CD4-positive, CD25-positive, alpha-beta regulatory T cell (primary cell): ENCODE measurements around the gene GAS7. TPM values are rescaled to one million over a fixed set of nuclear protein-coding genes. Genes with fewer than 3 reads are reported as not detected.
A peak's percentile ranks its signal among the peaks of the same experiment; 100 is the strongest.

Experiments used
- ATAC-seq, 2 donors: fragments of 150-1000 bp; cut with Tn5 transposase; one replicate each; pipeline ENCODE4 v1.10.0; 2021; ENCODE audit warnings: low read depth in 2 of 2, moderate number of reproducible peaks in 2 of 2, moderate library complexity in 1 of 2
- DNase-seq, 3 donors: peaks; one replicate each; pipeline versions ENCODE4 v3.0.0 to v3.0.0-alpha.2; 2012 to 2022; ENCODE audit warnings: mixed read lengths in 1 of 3
- H3K27ac ChIP-seq: one replicate; pipeline ENCODE4 v1.7.0; 2013; ENCODE audit warnings: mild to moderate bottlenecking, low read length; ENCODE audit not compliant: insufficient read depth, poor library complexity, severe bottlenecking
- H3K27me3 ChIP-seq: one replicate; pipeline ENCODE4 v1.7.0; 2013; ENCODE audit warnings: low read length; ENCODE audit not compliant: control insufficient read depth, insufficient read depth
- H3K36me3 ChIP-seq: one replicate; pipeline ENCODE4 v1.7.0; 2013; ENCODE audit warnings: mild to moderate bottlenecking, low read length, moderate library complexity; ENCODE audit not compliant: control insufficient read depth, insufficient read depth
- H3K4me1 ChIP-seq: 2 replicates; pipeline ENCODE4 v1.7.0; 2013; ENCODE audit warnings: mild to moderate bottlenecking, low read length; ENCODE audit not compliant: insufficient read depth, control insufficient read depth, poor library complexity, severe bottlenecking
- H3K4me3 ChIP-seq: one replicate; pipeline ENCODE4 v1.7.0; 2013; ENCODE audit warnings: low read depth, mild to moderate bottlenecking, low read length, moderate library complexity
- H3K9me3 ChIP-seq, 2 experiments: 1 replicate in 1 of 2; 2 replicates in 1 of 2; pipeline ENCODE4 v1.7.0; 2013; ENCODE audit warnings: low read length in 2 of 2, mild to moderate bottlenecking in 1 of 2, moderate library complexity in 1 of 2; ENCODE audit not compliant: control insufficient read depth in 2 of 2
- H3K27ac Mint-ChIP-seq, 3 donors: one replicate each; pipeline ENCODE4 v1.8.0; 2020 to 2022; ENCODE audit warnings: mild to moderate bottlenecking in 3 of 3, mixed read lengths in 3 of 3, moderate library complexity in 2 of 3
- H3K27me3 Mint-ChIP-seq: one replicate; pipeline ENCODE4 v1.8.0; 2022; ENCODE audit warnings: mild to moderate bottlenecking, mixed read lengths
- H3K36me3 Mint-ChIP-seq: one replicate; pipeline ENCODE4 v1.8.0; 2020; ENCODE audit warnings: mixed read lengths
- H3K4me1 Mint-ChIP-seq, 4 donors: one replicate each; pipeline ENCODE4 v1.8.0; 2020 to 2022; ENCODE audit warnings: mixed read lengths in 4 of 4, mild to moderate bottlenecking in 1 of 4
- H3K4me3 Mint-ChIP-seq, 4 donors: one replicate each; pipeline ENCODE4 v1.8.0; 2020 to 2022; ENCODE audit warnings: mild to moderate bottlenecking in 4 of 4, mixed read lengths in 4 of 4, moderate library complexity in 3 of 4
- H3K9me3 Mint-ChIP-seq, 7 donors: one replicate each; pipeline ENCODE4 v1.8.0; 2020 to 2022; ENCODE audit warnings: mixed read lengths in 7 of 7, mild to moderate bottlenecking in 3 of 7, moderate library complexity in 2 of 7
- polyA plus RNA-seq, 4 donors: library from polyadenylated mRNA; unstranded; fragments of 300-500 nt; fragmentation: Illumina TruSeq; gene quantifications; one replicate each; pipeline ENCODE4 v1.2.3, GENCODE V29; 2021
- total RNA-seq: library from RNA; stranded (reverse); gene quantifications from one replicate; pipeline ENCODE4 v1.2.3, GENCODE V29; 2022

Gene GAS7
- total and polyA plus RNA-seq, 5 donors from 2014 or later, result 0.10 to 0.79 (median 0.46) TPM; not detected in 1

DNA sequence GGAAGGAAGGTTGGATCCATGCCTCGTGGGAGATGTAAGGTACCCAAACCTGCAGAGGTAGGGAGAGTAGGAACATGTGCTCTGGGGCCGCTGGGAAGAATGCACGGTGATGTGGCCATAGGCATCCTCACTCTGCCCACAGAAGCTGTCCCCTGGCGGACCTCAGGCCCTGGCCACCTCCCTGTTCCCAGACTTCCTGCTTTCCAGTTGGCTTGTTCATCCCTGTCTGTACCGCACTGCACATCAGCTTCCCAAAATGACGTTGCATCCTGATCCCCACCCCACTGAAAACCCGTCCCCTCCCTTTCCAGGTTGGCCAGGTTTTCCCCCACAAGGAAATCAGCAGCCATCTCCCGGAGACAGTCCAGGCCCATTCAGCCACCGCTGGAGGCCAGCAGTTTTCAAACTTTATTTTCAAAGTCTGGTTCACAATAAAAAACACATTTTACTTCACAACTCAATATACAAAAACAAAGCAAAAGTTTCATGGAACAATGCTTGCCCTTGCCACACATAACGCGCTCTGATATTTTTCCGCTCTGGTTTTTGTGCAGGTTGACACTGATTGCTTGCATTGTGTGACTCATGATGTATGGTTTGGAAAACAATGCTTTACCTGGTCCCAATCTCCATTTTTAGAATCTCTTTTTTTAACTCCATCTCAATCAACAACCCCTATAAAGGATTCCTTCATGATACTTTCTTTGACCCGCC lies 143.0 kb downstream of the GAS7 start:
- Mint-ChIP-seq H3K27ac (no peak overlapping the region), H3K27me3 (peaks cover 4% of the 10 kb centered on the region), H3K4me1 (peaks cover 0 to 6% (median 0%) of the 10 kb centered on the region in 4 donors), H3K36me3 (no peaks in the 10 kb centered on the region), H3K4me3 (peak overlapping the region in 1 of 4 donors; percentile 68), H3K9me3 (peaks cover 0 to 3% (median 0%) of the 10 kb centered on the region in 7 donors)
- H3K9me3 ChIP-seq, result no peaks in the 10 kb centered on the region
- DNase-seq (no peak), ATAC-seq (no peak)
- no peak overlapping the region for H3K4me3 ChIP-seq
- H3K36me3 ChIP-seq, result no peaks in the 10 kb centered on the region
- H3K4me1 ChIP-seq, result no peaks in the 10 kb centered on the region
- H3K27ac ChIP-seq, result no peak overlapping the region
- no peaks in the 10 kb centered on the region for H3K27me3 ChIP-seq

DNA sequence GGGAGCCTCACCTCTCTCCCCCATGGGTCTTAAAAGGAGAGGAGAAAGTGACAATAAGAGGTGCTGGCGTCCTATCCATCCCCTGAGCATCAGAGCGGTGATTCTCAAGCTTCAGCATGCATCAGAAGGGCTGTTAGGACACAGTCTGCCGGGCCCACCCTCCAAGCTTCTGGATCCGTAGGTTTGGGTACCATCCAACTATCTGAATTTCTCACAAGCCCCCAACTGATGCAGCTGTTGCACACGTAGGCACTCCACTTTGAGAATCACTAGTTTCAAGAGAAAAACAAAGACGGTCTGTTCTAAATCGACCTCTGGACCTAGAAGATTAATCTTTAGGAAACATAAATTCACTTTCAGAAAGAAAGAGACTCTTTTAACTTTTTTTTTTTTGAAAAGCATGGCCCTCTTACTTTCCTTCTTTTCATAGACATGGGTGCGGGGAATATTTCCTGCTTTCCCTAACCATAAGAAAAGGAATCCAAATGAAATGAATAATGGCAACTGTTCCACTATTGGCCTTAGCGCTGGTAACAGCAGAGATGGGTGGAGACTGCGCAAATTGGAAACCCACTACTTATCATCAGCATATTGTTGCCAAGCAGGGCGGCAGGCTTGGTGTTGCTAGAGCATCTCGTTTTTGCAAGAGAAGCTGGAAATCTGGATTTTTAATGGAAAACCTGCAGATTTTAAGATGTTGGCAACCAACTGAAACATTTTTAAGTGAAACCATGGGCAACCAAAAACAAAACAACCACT lies 144.4 kb downstream of the GAS7 start:
- Mint-ChIP-seq H3K36me3 (no peaks in the 10 kb centered on the region), H3K9me3 (peaks cover 0 to 3% (median 0%) of the 10 kb centered on the region in 7 donors), H3K27me3 (no peaks in the 10 kb centered on the region), H3K4me3 (no peak overlapping the region), H3K27ac (no peak overlapping the region), H3K4me1 (no peaks in the 10 kb centered on the region)
- Histone ChIP-seq H3K4me3 (no peak overlapping the region), H3K36me3 (no peaks in the 10 kb centered on the region), H3K4me1 (no peaks in the 10 kb centered on the region), H3K27me3 (no peaks in the 10 kb centered on the region), H3K27ac (no peak overlapping the region), H3K9me3 (no peaks in the 10 kb centered on the region)
- ATAC-seq (no peak), DNase-seq (no peak)

DNA sequence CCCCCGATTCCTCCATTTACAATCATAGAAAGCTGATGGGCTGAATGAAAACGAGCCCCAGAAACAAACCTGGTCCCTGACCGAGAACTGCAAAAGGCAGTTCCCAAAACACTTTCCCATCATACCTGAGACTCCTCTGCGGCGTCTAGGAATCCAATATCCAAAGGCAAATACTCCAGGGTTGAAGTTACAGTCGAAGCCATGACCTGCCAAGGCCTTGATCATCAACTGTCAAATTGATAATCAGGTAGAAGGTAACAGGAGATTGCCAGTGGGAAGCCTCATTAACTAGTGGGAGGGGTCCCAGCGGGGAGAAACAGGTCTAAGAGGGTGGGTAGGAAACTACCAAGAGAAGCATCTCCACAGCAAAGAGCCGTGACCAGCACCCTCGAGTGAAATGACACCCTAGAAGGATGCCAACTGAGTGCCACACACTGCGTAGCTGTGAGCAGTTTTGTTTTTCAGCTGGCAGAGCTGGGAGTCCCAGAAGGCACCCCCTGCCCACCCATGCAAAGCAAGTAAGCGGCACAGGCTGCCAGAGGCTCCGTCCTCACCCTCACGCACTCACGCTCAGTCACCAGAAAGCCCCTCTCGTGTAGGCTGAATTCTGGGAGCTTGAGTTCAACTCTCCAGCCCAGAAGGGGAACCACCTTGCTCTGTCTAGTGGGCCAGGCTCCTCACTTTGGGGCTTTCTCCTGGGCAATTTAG lies 146.1 kb downstream of the GAS7 start:
- H3K27ac Mint-ChIP-seq, result no peak overlapping the region
- H3K4me3 ChIP-seq, result no peak overlapping the region
- no peak for ATAC-seq
- no peak for DNase-seq
- no peaks in the 10 kb centered on the region for H3K9me3 ChIP-seq
- no peak overlapping the region for H3K27ac ChIP-seq
- H3K4me1 ChIP-seq, result no peaks in the 10 kb centered on the region
- H3K9me3 Mint-ChIP-seq, result peaks cover 0 to 3% (median 0%) of the 10 kb centered on the region in 7 donors
- no peaks in the 10 kb centered on the region for H3K36me3 ChIP-seq
- no peaks in the 10 kb centered on the region for H3K27me3 ChIP-seq
- H3K36me3 Mint-ChIP-seq, result no peaks in the 10 kb centered on the region
- H3K27me3 Mint-ChIP-seq, result no peaks in the 10 kb centered on the region
- no peak overlapping the region for H3K4me3 Mint-ChIP-seq
- peaks cover 0 to 3% (median 0%) of the 10 kb centered on the region in 4 donors for H3K4me1 Mint-ChIP-seq

DNA sequence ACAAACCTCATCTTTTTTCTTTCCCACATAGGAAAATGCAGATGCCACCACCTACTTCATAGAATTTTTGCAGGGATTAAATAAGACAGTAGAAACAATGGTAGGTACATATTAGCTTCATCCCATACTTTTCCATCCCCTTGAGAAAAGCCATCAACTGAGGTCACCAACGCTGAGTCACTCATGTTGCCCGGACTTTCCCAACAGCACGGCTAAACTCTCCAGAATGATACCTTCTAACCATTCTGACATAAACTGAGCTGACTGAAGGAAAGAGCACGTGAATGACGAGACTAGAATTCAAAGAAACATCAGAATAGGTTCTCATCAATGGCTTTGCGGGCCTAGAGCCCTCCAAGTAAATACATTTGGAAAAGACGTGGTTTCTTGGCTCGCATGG lies 147.3 kb downstream of the GAS7 start:
- Mint-ChIP-seq H3K27me3 (peaks cover 1% of the 10 kb centered on the region), H3K36me3 (no peaks in the 10 kb centered on the region), H3K27ac (no peak overlapping the region), H3K9me3 (peaks cover 0 to 3% (median 0%) of the 10 kb centered on the region in 7 donors), H3K4me1 (peaks cover 0 to 8% (median 0%) of the 10 kb centered on the region in 4 donors), H3K4me3 (no peak overlapping the region)
- H3K4me3 ChIP-seq, result no peak overlapping the region
- H3K27me3 ChIP-seq, result no peaks in the 10 kb centered on the region
- H3K27ac ChIP-seq, result no peak overlapping the region
- no peaks in the 10 kb centered on the region for H3K9me3 ChIP-seq
- no peak for ATAC-seq
- H3K36me3 ChIP-seq, result no peaks in the 10 kb centered on the region
- no peaks in the 10 kb centered on the region for H3K4me1 ChIP-seq
- no peak for DNase-seq

DNA sequence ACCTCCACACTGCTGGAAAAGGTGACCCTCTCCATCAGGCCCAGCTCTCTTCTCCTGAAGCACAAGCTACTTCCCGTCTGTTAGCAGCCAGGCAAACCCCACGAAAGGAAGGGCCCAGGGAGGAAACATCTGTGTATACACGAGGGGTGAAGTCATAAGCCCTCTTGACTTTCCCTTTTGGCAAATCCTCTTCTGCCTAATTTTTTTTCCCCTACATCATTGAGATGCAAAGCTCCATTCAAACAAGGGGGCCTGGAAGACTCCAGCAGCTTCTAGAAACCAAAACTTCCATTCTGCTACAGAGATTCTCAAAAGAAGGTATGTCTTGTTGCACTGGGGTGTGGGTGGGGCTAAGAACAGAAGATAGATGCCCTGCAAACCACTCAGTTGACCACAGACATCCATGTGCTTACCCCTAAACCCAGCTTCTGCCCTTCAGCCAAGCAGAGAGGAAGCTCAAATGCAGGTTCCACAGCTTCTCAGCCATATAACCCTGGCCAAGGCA lies 147.8 kb downstream of the GAS7 start:
- H3K27ac ChIP-seq, result no peak overlapping the region
- no peak overlapping the region for H3K27ac Mint-ChIP-seq

DNA sequence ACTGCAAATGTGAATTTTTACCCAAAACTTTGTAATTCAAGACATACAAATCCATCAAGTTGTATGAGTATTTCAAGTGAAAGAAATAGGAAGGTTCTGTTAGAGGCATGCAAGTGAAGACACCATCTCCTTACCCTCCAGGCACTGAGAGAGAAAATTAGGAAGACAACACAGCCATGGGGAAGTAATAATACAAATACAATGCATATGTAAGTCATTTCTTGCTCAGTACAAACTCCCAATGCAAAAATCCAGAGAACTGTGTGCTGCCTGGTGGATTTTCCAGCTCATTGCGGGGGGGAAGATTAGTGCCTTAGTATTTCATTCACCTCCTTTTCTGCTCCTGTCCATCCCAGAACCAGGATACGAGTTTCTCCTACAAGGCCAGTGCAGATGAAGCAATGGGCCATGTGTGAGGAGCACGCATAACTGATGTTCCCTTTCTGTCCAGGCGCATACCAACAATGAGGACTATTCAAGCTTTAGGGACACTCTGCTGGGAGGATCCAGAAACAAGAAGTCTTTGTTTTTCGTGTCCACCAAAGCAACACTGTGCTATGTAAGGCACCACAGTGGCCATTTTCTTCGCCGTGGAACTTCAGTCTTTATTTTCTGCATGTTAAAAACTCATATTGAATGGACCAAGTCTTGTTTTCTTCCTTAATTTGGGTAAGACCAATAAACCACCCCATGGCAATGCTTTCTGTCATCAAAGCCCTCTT lies 149.6 kb downstream of the GAS7 start:
- Mint-ChIP-seq H3K4me1 (peaks cover 0 to 8% (median 0%) of the 10 kb centered on the region in 4 donors), H3K4me3 (no peak overlapping the region), H3K36me3 (no peaks in the 10 kb centered on the region), H3K27me3 (peaks cover 4% of the 10 kb centered on the region), H3K27ac (no peak overlapping the region), H3K9me3 (peaks cover 0 to 1% (median 0%) of the 10 kb centered on the region in 7 donors)
- H3K4me1 ChIP-seq, result no peaks in the 10 kb centered on the region
- H3K4me3 ChIP-seq, result no peak overlapping the region
- H3K36me3 ChIP-seq, result no peaks in the 10 kb centered on the region
- no peak overlapping the region for H3K27ac ChIP-seq
- H3K9me3 ChIP-seq, result no peaks in the 10 kb centered on the region
- DNase-seq (no peak), ATAC-seq (no peak)
- H3K27me3 ChIP-seq, result no peaks in the 10 kb centered on the region

More for the DNA sequence above, 147.8 kb downstream of the GAS7 start:
- Histone ChIP-seq H3K4me1 (no peaks in the 10 kb centered on the region), H3K36me3 (no peaks in the 10 kb centered on the region), H3K9me3 (no peaks in the 10 kb centered on the region), H3K4me3 (no peak overlapping the region), H3K27me3 (no peaks in the 10 kb centered on the region)
- Mint-ChIP-seq H3K36me3 (no peaks in the 10 kb centered on the region), H3K27me3 (peaks cover 4% of the 10 kb centered on the region), H3K4me3 (no peak overlapping the region), H3K4me1 (peaks cover 0 to 8% (median 0%) of the 10 kb centered on the region in 4 donors), H3K9me3 (peaks cover 0 to 1% (median 0%) of the 10 kb centered on the region in 7 donors)
- no peak for ATAC-seq
- DNase-seq, result no peak
